ENCODE data around the gene XPR1.
"Not testable (repeated sequence)": the region's sequence is repeated elsewhere in the genome, so short reads cannot be mapped to it uniquely, and the experiment has no call there.

Gene XPR1

DNA sequence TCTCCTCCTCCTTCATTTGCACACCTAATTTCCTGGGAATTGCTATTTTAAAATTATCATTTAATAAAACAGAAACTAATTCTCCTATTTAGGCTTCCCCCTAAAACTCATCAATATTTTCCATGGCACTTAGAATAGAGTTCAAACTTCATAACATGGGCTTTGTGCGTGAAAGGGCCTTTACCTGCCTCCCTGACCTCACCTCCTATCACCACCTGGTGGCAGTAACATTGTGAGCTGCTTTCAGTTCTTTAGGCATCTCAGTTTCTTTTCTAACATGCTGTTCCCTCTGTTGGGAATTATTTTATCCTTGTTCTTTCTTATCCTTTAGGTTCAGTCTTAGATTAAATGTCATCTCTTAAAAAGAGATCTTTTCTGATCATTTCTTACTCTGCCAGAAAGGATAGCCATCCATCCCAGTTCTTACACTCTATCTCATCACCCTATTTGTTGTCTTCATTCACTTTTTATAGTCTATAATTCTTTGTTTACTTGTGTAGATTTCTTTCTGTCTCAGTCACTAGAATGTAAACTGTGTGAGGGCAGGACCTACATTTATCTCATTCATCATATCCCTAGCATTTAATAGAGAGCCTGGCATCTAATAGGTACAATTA, 147.1 kb downstream of the XPR1 start:
- DNase-seq (ENCODE audit: low read depth in 1 of 2, low spot score in 1 of 2): no peak

DNA sequence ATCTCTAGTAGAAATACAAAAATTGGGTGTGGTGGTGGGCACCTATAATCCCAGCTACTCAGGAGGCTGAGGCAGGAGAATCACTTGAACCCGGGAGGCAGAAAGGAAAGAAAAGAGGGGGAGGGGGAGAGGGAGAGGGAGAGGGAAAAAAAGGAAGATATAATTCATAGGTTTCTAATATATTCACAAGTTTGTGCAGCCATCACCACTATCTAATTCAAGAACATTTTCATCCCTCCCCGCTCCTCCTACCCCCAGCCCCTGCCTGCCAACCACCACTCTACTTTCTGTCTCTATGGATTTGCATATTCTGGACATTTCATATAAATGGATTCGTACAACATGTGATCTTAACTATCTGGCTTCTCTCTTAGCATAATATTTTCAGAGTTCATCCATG, 147.8 kb downstream of the XPR1 start:
- DNase-seq (ENCODE audit: low read depth in 1 of 2, low spot score in 1 of 2): no peak

DNA sequence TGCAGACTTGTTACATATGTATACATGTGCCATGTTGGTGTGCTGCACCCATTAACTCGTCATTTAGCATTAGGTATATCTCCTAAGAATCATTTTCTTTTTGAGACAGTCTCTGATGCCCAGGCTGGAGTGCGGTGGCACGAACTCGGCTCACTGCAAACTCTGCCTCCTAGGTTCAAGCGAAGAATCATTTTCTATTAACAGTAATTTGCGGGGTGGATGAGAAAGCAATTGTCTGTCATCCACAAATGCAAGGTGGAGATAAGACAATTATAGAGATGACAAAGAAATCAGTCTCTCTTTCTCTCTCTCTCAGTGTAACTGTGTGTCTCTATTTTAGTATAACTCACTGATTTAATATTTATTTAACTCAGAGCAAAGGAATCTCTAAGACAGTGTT, 149.9 kb downstream of the XPR1 start:
- DNase-seq (ENCODE audit: low read depth in 1 of 2, low spot score in 1 of 2): no peak

DNA sequence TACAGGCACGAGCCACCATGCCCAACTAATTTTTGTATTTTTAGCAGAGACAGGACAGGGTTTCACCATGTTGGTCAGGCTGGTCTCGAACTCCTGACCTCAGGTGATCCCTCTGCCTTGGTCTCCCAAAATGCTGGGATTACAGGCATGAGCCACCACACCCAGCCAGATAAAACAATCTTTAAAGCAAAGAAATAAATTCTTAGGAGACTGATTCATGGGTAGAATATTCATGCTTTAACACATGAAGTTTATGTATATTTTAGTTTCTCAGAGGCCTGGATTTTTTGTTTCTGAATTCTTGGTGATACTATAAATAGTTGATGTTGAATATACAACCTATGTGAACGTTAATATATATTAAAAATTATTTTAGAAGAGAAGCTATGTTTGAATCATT, 153.5 kb downstream of the XPR1 start:
- DNase-seq (ENCODE audit: low read depth in 1 of 2, low spot score in 1 of 2): no peak

DNA sequence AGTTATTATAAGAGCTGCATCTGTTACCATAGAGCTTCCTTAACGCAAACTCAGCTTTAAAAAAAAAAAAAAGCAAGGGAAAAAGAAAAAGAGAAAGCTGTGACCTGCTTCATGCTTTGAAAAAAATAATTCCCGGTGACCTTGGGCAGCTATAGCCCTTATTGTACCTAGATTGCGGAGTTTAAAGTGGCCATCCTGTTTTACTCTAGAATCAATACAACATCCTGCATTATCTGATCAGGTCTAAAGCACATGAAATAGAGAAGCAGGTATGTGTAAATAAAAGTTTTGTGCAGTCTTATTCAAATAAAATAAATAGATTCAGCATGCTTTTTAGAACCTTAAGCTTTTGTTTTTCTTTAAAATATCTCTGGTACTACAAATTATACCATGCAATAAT, 154.1 kb downstream of the XPR1 start:
- no peak for DNase-seq (ENCODE audit: low read depth in 1 of 2, low spot score in 1 of 2)

DNA sequence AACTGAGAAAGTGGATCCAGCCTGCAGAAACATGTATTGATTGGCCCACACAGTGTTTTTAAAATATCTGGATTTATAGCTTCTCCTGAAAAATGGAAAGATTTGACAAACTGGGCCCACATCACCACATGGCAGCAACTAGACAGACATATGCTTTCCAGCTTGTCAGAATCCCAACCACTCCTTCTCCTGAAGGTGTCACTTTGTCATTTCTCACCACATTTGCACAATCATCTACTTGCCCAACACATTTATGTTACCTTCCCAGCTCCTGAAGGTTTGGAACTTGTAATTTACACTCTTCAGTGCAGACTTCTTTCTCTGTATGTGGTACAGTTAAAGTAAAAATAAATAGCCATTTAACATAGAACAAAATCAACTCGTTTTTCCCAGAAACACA, 154.8 kb downstream of the XPR1 start:
- DNase-seq (ENCODE audit: low read depth in 1 of 2, low spot score in 1 of 2): no peak

DNA sequence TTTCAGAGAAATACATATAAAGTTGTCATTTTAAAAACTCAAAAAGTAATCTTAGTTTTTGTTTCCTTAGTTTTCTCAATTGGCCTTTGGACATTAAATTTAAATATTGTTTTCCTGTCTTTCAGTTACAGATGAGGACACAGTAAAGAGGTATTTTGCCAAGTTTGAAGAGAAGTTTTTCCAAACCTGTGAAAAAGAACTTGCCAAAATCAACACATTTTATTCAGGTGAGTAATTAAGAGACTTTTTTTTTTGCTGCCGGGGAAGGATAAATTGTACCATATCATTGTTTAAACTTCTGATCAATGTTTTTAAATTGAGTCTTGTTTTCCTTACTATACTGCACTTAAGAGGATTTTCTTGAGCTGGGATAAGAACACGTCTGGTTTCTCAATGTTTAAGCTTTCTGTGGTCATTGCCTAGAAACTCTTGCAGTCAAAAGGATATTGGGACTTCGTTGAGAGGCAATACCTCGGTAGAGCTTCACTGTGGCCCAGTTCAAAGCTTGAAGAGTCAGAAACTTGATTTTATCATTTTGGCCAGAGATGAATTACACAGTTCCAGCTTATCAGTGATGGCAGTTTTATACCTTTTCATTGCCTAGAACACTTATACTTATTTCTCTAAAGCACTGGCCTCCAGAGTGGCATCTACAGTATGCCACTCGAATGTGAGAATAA, 155.9 kb downstream of the XPR1 start:
- DNase-seq (ENCODE audit: low read depth in 1 of 2, low spot score in 1 of 2): no peak

DNA sequence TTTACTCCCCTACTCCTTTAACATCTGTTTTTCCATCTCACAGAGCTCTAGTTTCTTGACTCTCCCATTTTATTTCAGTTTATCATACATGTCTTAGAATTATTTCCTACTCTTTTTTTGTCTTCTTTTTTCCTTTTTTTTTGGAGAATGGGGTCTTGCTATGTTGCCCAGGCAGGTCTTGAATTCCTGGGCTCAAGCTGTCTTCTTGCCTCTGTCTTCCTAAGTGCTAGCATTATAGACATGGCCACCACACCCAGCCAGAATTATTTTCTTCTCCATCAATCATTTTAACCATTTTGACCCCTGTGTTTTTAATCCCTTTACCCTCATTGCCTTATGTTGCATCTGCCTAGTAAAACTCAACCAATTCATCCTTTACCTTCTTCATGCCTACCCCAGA, 157.6 kb downstream of the XPR1 start:
- no peak for DNase-seq (ENCODE audit: low read depth in 1 of 2, low spot score in 1 of 2)

DNA sequence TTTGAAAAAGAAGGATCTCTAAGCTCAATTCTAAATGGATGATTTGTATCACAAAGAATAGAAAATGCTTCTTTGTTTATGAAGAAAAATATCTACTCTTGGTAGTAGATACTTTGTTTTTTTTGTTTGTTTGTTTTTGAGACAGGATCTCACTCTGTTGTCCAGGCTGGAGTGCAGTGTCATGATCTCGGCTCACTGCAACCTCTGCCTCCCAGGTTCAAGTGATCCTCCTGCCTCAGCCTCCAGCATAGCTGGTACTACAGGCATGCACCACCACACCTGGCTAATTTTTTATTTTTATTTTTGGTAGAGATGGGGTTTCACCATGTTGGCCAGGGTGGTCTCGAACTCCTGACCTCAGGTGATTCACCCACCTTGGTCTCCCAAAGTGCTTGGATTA, 159.3 kb downstream of the XPR1 start:
- not testable (repeated sequence) for DNase-seq (ENCODE audit: low read depth in 1 of 2, low spot score in 1 of 2)

DNA sequence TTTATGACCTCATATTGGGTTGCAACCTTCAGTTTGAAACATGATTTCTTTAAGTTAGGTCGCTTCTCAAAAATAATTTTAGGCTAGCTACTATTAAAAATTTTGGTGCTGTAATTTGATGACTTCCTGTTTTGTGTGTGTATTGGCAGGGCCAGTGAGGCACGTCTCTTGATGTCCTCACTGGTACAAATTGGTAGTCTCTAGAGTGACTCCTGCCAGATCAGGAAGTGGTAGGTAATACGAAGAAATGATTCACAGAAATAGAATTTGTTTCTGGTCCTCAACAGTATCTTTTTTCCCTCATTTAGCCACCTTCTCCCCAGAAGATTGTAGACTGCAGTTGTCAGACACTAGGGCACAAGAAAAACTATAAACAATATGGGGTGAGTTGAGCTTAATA, 160.0 kb downstream of the XPR1 start:
- DNase-seq (ENCODE audit: low read depth in 1 of 2, low spot score in 1 of 2): no peak

DNA sequence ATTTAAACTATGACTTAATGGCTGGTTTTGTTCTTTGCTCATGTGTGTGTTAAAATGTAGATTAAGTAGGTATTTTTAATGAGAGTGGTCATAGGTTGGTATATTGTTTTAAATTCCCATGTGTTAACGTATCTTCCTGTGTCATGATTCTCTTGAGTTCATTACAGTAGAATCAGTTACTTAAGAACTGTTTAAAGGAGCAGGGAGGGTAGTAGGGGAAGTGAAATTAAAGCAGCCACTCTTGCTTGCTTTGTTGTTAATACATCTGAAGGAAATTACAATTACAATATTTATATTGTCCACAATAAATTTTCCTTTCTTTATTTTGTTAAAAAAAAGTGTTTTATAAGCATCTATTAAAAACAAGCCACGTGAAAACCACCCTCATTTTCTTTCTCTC, 161.6 kb downstream of the XPR1 start:
- DNase-seq (ENCODE audit: low read depth in 1 of 2, low spot score in 1 of 2): no peak

DNA sequence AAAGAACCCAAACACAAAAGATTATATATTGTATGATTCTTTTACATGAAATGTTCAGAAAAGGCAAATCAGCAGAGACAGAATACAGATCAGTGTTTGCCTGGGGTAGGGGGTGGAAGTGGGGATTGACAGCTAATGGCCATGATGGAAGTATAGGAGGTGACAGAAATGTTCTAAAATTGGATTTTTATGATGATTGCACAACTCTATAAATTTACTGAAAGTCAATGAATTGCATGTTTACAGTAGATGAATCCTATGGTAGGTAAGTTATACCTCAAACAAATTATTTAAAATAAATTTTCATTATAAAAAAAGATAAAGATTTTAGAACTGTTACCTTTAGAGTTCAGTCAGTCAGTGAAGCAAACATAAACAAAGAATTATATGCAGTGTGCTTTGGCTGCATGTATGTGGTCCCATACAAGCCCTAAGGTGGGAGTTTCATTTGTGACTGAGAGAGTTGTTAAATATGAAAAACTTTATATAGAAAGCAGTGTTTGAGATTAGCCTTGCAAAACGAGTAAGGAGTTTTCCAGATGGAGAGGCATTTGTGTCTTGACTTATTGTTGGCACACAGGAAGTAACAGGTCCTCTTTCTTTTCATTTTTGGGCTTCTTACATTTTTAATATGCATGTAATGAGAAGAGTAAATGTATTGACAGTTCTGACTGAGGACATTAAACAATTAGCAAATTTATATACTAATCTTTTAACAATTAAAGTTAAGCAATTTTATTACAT, 165.2 kb downstream of the XPR1 start:
- DNase-seq (ENCODE audit: low read depth in 1 of 2, low spot score in 1 of 2): no peak

DNA sequence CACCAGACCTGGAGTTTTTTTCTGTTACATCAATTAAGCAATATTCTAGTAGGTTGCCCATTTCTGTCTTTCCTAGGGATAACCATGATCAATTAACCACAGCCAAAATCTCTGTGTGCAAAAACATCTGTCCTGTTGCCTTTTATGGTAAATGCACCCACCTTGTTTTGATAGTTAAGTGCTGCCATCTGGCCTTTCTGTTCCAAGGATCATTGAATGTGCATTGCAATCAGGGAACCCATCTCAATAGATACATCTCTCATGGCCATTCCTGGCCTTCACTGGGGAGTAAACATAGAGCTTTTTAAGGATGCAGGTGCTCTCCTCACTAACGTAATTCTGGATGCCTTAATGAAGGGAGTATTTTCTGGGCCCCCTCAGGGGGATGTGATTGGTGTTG, 169.1 kb downstream of the XPR1 start:
- no peak for DNase-seq (ENCODE audit: low read depth in 1 of 2, low spot score in 1 of 2)

DNA sequence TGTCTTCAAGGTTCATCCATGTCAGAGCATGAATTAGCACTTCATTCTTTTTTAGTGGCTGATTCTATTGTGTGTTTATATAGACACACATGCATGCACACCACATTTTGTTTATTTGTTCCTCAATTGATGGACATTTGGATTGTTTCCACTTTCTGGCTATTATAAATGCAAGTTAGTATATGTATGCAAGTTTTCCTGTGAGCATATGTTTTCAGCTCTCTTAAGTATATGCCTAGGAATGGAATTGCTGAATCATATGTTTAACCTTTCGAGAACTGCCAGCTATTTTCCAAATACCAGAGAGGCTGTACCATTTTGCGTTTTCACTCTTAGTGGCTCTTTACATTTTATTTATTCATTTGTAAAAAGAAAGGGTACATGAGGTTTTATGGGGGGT, 171.0 kb downstream of the XPR1 start:
- no peak for DNase-seq (ENCODE audit: low read depth in 1 of 2, low spot score in 1 of 2)

DNA sequence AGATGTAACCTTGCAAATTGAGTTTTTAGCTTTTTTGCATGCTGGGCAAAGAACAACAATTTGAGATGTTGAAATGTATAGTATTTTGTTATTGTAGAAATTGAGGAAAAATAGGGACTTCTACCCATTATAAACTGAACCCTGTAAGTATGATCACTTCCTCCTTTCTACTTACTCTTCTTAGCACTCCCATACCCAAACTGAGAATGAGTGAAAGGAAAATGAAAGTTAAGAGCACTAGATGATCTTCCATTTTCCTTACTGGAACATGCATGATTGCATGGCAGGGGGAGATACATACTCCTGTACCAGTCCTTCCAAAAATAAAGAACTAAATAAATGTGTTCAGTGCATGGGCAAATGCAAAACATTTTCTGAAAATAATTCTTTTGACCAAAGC, 173.5 kb downstream of the XPR1 start:
- DNase-seq (ENCODE audit: low read depth in 1 of 2, low spot score in 1 of 2): no peak

DNA sequence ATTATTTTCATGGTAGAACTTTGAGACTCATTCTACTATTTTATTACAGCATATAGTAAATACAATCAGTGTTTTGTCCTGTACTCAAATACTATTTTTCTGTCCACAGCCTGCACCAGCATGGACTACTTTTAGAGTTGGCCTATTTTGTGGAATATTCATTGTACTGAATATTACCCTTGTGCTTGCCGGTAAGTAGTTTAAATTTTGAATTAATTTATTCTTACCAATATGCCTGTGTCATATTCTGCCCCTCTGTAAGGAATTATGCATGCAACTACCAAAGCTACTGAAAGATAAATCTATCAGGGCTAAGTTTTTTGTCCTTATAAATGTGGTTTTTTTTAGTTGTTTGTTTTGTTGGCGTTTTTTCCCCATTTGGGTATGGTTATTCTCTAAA, 179.5 kb downstream of the XPR1 start:
- no peak for DNase-seq (ENCODE audit: low read depth in 1 of 2, low spot score in 1 of 2)

DNA sequence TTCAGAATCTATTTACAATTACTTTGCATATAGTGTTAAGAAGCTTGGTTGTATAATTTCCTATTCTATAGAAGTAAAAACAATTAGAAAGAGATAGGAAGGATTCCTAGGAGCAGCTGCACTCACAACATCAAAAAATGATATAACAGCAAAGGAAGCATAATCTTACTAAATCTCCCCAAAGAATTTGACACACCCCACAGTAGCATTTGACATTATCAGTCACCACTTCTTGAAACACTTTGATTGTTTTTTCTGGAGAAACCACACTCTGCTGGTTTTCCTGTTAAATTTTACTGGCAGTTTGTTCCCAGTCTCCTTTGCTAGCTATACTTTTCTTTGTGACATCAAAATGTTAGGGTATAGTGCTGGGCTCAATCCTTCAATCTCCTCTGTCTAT, 180.1 kb downstream of the XPR1 start:
- no peak for DNase-seq (ENCODE audit: low read depth in 1 of 2, low spot score in 1 of 2)

DNA sequence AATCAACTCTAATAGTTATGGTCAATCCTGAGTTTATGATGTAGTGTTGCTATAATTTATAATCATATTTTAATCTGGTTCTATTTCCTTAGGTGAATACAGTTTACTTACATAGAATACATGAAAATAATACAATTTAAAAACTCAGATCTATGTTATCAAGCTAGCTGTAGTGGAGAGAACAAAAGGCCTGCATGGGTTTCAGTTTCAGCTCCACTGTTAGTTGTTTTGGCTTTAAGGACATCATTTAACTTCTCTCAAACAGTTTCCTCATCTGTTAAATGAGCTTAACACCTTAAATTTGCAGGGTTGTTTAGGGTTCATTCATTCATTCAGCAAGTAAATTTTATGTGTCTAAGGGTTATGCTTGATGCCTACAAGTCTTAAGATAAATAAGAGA, 182.4 kb downstream of the XPR1 start:
- no peak for DNase-seq (ENCODE audit: low read depth in 1 of 2, low spot score in 1 of 2)

DNA sequence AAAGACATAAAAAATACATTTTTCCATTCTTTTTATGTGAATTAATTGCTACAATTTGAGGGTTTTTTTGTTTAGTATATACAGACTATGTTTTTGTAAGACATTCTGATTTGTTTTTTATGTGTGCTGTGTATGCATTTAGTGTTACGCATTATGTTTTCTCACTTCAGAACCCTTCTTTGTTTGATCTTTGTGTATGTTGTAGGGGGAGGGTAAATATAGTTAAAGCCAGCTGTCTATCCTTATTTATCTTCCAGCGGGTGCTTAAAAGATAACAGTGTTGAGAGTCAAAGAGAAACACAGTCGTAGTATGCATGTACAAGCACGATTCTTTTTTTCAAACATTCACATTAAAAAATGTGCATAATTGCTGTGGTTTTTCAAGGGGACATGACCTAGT, 183.4 kb downstream of the XPR1 start:
- no peak for DNase-seq (ENCODE audit: low read depth in 1 of 2, low spot score in 1 of 2)

DNA sequence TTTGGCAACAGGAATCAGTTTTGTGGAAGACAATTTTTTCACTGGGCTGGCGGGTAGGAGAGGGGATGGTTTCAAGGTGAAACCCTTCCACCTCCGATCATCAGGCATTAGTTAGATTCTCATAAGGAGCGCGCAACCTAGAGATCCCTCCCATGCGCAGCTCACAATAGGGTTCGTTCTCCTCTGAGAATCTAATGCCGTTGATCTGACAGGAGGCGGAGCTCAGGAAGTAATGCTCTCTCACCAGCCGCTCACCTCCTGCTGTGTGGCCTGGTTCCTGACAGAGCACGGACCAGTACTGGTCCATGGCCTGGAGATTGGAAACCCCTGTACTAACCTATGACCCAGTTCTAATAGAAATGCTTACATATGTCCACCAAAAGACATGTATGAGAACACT, 184.3 kb downstream of the XPR1 start:
- DNase-seq (ENCODE audit: low read depth in 1 of 2, low spot score in 1 of 2): no peak

DNA sequence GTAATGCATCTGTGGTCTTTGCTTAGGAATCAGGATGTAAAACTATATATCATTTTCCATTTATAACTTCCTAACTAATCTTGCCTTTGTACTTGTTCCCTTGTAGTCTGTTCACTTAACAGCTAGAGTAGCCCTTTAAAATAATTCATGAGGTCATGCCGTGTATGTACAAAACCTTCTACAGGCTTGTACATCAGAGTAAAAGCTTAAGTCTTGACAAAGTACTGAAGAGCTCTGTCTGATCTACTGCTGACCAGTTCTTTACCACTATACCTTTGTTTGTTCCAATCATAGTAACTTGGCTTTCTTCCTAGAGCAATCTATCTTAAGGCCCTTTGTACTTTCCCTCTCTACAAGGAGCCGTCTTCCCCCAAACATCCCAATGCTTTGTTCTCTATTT, 190.1 kb downstream of the XPR1 start:
- no peak for DNase-seq (ENCODE audit: low read depth in 1 of 2, low spot score in 1 of 2)

DNA sequence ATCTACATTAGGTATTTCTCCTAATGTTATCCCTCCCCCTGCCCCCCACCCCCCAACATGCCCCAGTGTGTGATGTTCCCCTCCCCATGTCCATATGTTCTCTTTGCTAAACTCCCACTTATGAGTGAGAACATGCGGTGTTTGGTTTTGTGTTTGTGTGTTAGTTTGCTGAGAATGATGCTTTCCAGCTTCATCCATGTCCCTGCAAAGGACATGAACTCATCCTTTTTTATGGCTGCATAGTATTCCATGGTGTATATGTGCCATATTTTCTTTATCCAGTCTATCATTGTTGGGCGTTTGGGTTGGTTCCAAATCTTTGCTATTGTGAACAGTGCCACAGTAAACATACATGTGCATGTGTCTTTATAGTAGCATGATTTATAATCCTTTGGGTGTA, 199.7 kb downstream of the XPR1 start:
- DNase-seq (ENCODE audit: low read depth in 1 of 2, low spot score in 1 of 2): not testable (repeated sequence)

DNA sequence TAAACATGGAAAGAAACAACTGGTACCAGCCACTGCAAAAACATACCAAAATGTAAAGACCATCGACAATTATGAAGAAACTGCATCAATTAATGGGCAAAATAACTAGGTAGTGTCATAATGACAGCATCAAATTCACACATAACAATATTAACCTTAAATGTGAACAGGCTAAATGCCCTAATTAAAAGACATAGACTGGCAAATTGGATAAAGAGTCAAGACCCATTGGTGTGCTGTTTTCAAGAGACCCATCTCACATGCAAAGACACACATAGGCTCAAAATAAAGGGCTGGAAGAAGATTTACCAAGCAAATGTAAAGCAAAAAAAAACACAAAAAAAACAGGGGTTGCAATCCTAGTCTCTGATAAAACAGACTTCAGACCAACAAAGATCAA, 201.4 kb downstream of the XPR1 start:
- DNase-seq (ENCODE audit: low read depth in 1 of 2, low spot score in 1 of 2): not testable (repeated sequence)
